22Rv1 (cell line): ENCODE measurements around the gene LRRC14B.

ENCODE experiments used
- CTCF ChIP-seq: fragments of 450-650 bp; IDR thresholded peaks from 2 replicates; pipeline ENCODE4 v1.5.1; 2017; ENCODE audit warnings: mild to moderate bottlenecking
- ZFX ChIP-seq: fragments of 450-650 bp; IDR thresholded peaks from 2 replicates; pipeline ENCODE4 v1.6.1; 2017; ENCODE audit warnings: antibody characterized with exemption, borderline replicate concordance

DNA sequence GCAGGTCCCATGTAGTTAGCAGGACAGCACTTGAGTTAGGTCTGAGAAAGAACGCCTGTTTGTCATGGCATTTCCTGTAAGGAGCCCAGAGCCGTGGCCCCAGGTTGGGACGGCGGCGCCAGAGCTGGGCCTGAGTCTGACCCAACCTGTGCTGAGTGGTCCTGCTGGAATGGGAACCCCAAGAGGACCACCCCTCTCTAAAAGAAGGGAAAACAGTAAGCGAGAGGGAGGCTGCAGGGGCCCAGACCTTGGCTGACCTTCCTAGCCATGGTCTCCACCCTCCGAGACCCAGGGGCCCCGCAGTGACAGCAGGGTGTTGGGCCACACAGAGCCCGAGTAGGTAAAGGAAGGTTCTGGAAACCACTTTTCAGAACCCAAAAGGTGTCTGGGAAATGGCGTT is 1.8 kb upstream of the LRRC14B start:
- TF ChIP-seq CTCF: no peak
- no peak for TF ChIP-seq ZFX
